ENCODE measurements around the gene ZNF225. TPM values are rescaled to one million over a fixed set of nuclear protein-coding genes. Genes with fewer than 3 reads are reported as not detected.

Gene ZNF225
- total and polyA plus RNA-seq, 4 donors, result 0.88 to 4.5 (median 1.7) TPM

- Histone ChIP-seq H3K4me3 (ENCODE audit: low read depth in 1 of 3, low read length in 3 of 3) (peak overlapping the region; percentile 77 to 84 (median 82)), H3K9me3 (ENCODE audit: control insufficient read depth in 4 of 4, low read length in 3 of 4) (peaks cover 18 to 50% (median 33%) of the 10 kb centered on the region in 4 donors)
Observed at GRCh38 chr19:44164327-44164672, 51.1 kb downstream of the ZNF225 start.

More at GRCh38 chr19:44164327-44164672, 51.1 kb downstream of the ZNF225 start:
- TF ChIP-seq ATF3 (IDR thresholded peaks at IDR 0.05) (no peak), FOXA1 (IDR thresholded peaks at IDR 0.05) (no peak), MAX (IDR thresholded peaks at IDR 0.05) (no peak), NR2F2 (IDR thresholded peaks at IDR 0.05) (no peak), GABPA (IDR thresholded peaks at IDR 0.05 in 1 of 2, conservative IDR thresholded peaks at IDR 0.05 in 1 of 2) (no peak), RAD21 (IDR thresholded peaks at IDR 0.05) (no peak), SP1 (IDR thresholded peaks at IDR 0.05) (no peak), YY1 (IDR thresholded peaks at IDR 0.05) (no peak), JUND (IDR thresholded peaks at IDR 0.05) (no peak), RXRA (IDR thresholded peaks at IDR 0.05) (no peak), HNF4G (IDR thresholded peaks at IDR 0.05) (no peak), TAF1 (conservative IDR thresholded peaks at IDR 0.05) (no peak), EGR1 (IDR thresholded peaks at IDR 0.05; ENCODE audit: low read depth in 2 of 2) (no peak), ZBTB33 (IDR thresholded peaks at IDR 0.05) (no peak), HNF4A (conservative IDR thresholded peaks at IDR 0.05) (no peak)
- TF ChIP-seq, protein P1, sequence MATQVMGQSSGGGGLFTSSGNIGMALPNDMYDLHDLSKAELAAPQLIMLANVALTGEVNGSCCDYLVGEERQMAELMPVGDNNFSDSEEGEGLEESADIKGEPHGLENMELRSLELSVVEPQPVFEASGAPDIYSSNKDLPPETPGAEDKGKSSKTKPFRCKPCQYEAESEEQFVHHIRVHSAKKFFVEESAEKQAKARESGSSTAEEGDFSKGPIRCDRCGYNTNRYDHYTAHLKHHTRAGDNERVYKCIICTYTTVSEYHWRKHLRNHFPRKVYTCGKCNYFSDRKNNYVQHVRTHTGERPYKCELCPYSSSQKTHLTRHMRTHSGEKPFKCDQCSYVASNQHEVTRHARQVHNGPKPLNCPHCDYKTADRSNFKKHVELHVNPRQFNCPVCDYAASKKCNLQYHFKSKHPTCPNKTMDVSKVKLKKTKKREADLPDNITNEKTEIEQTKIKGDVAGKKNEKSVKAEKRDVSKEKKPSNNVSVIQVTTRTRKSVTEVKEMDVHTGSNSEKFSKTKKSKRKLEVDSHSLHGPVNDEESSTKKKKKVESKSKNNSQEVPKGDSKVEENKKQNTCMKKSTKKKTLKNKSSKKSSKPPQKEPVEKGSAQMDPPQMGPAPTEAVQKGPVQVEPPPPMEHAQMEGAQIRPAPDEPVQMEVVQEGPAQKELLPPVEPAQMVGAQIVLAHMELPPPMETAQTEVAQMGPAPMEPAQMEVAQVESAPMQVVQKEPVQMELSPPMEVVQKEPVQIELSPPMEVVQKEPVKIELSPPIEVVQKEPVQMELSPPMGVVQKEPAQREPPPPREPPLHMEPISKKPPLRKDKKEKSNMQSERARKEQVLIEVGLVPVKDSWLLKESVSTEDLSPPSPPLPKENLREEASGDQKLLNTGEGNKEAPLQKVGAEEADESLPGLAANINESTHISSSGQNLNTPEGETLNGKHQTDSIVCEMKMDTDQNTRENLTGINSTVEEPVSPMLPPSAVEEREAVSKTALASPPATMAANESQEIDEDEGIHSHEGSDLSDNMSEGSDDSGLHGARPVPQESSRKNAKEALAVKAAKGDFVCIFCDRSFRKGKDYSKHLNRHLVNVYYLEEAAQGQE (IDR thresholded peaks at IDR 0.05), result no peak
- TF ChIP-seq, protein P2, sequence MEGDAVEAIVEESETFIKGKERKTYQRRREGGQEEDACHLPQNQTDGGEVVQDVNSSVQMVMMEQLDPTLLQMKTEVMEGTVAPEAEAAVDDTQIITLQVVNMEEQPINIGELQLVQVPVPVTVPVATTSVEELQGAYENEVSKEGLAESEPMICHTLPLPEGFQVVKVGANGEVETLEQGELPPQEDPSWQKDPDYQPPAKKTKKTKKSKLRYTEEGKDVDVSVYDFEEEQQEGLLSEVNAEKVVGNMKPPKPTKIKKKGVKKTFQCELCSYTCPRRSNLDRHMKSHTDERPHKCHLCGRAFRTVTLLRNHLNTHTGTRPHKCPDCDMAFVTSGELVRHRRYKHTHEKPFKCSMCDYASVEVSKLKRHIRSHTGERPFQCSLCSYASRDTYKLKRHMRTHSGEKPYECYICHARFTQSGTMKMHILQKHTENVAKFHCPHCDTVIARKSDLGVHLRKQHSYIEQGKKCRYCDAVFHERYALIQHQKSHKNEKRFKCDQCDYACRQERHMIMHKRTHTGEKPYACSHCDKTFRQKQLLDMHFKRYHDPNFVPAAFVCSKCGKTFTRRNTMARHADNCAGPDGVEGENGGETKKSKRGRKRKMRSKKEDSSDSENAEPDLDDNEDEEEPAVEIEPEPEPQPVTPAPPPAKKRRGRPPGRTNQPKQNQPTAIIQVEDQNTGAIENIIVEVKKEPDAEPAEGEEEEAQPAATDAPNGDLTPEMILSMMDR (IDR thresholded peaks at IDR 0.05; ENCODE audit: low read depth, low read length, missing input control), result no peak
- Histone ChIP-seq H3K27ac (ENCODE audit: low read depth in 1 of 2, low read length in 2 of 2) (no peak overlapping the region), H3K4me1 (ENCODE audit: control insufficient read depth in 4 of 4, insufficient read depth in 4 of 4, low read length in 3 of 4) (peaks cover 0 to 16% (median 9%) of the 10 kb centered on the region in 4 donors), H3K9ac (ENCODE audit: low read depth in 1 of 2, low read length in 2 of 2) (no peak overlapping the region), H3K27me3 (ENCODE audit: control insufficient read depth in 4 of 4, insufficient read depth in 4 of 4, low read length in 3 of 4) (no peaks in the 10 kb centered on the region), H3K36me3 (ENCODE audit: control insufficient read depth in 4 of 4, insufficient read depth in 3 of 4, low read depth in 1 of 4, low read length in 3 of 4) (peaks cover 5 to 25% (median 20%) of the 10 kb centered on the region in 4 donors)
- WGBS, result 58% methylated on average over 3 of the region's 3 CpGs
- DNase-seq (ENCODE audit: low spot score), result no peak

Measured in liver (tissue), 9 donors.